GM12878 (cell line): ENCODE measurements around the gene IGSF23. TPM values are rescaled to one million over a fixed set of nuclear protein-coding genes. Genes with fewer than 3 reads are reported as not detected.

Experiments
- ATAC-seq: fragments of 200-7000 bp; cut with Tn5 transposase; 3 replicates; pipeline ENCODE4 v1.9.1; 2020; ENCODE audit warnings: mild to moderate bottlenecking, moderate library complexity
- BruUV-seq: library from RNA; stranded (reverse); fragments of 400-500 nt; replicated peaks from 2 replicates; lab custom pipeline; 2021; lab: Mats Ljungman, UMichigan
- CTCF ChIA-PET: fragments of 300-600 bp; sonication (Branson Sonifier 250); formaldehyde crosslinking; extraction: SDS; loops from one replicate; lab custom pipeline; 2021; ENCODE audit warnings: inconsistent platforms; lab: Yijun Ruan, JAX
- POLR2A ChIA-PET: fragments of 350-600 bp; formaldehyde crosslinking; extraction: SDS; loops from one replicate; lab custom pipeline; 2021; ENCODE audit warnings: inconsistent platforms; lab: Charles Lee
- RAD21 ChIA-PET: fragments of 300-600 bp; sonication (Branson Sonifier 250); formaldehyde crosslinking; loops from one replicate; lab custom pipeline; 2023; ENCODE audit warnings: antibody characterized with exemption; ENCODE audit not compliant: unreplicated experiment; lab: Charles Lee
- SMC1A ChIA-PET: fragments of 300-600 bp; sonication (Branson Sonifier 250); formaldehyde crosslinking; loops from one replicate; lab custom pipeline; 2023; ENCODE audit not compliant: unreplicated experiment, uncharacterized antibody; lab: Charles Lee
- DNase-seq: peaks from one replicate; pipeline ENCODE4 v3.0.0-alpha.2; 2011; ENCODE audit warnings: low read depth, low spot score
- FAIRE-seq: peaks from 3 replicates; lab custom pipeline; 2011; peaks lifted over from hg19 to GRCh38; lab: Jason Lieb, UNC
- H2AFZ ChIP-seq: 2 replicates; pipeline ENCODE4 v1.6.0; 2011; ENCODE audit warnings: low read depth, low read length, control low read depth; ENCODE audit not compliant: control insufficient read depth
- H3K27ac ChIP-seq: 2 replicates; pipeline ENCODE4 v1.5.1; 2011; ENCODE audit warnings: control low read depth; ENCODE audit not compliant: control insufficient read depth, insufficient read depth
- H3K27me3 ChIP-seq, 2 experiments: replicated peaks in 1 of 2; 2 replicates each; pipeline versions ENCODE4 v1.6.0 to v1.6.1; 2011; ENCODE audit warnings: low read length in 1 of 2; ENCODE audit not compliant: control insufficient read depth in 2 of 2, insufficient read depth in 2 of 2
- H3K36me3 ChIP-seq, 2 experiments: 2 replicates each; pipeline ENCODE4 v1.5.1; 2011; ENCODE audit warnings: low read length in 1 of 2; ENCODE audit not compliant: control insufficient read depth in 2 of 2, insufficient read depth in 2 of 2
- H3K4me1 ChIP-seq: 2 replicates; pipeline ENCODE4 v1.6.1; 2011; ENCODE audit warnings: mild to moderate bottlenecking, low read length, moderate library complexity, mixed read lengths; ENCODE audit not compliant: control insufficient read depth, insufficient read depth
- H3K4me2 ChIP-seq: 2 replicates; pipeline ENCODE4 v1.6.0; 2011; ENCODE audit warnings: control low read depth; ENCODE audit not compliant: control insufficient read depth, insufficient read depth
- H3K4me3 ChIP-seq: fragments of 200-600 bp; sonication (generic); 2 replicates; pipeline ENCODE4 v1.5.1; 2016
- H3K79me2 ChIP-seq: 2 replicates; pipeline ENCODE4 v1.6.0; 2011; ENCODE audit warnings: low read length; ENCODE audit not compliant: control insufficient read depth, insufficient read depth
- H3K9ac ChIP-seq: 2 replicates; pipeline ENCODE4 v1.8.0; 2011; ENCODE audit warnings: low read length, control low read depth, mixed read lengths; ENCODE audit not compliant: control insufficient read depth, insufficient read depth
- H3K9me3 ChIP-seq: replicated peaks from 3 replicates; pipeline ENCODE4 v1.5.1; 2011; ENCODE audit warnings: mild to moderate bottlenecking, low read length; ENCODE audit not compliant: control insufficient read depth, insufficient read depth
- H4K20me1 ChIP-seq: 2 replicates; pipeline ENCODE4 v1.6.0; 2011; ENCODE audit not compliant: control insufficient read depth, insufficient read depth
- BCL11A ChIP-seq: IDR thresholded peaks from 2 replicates; pipeline ENCODE4 v1.6.1; 2011; ENCODE audit warnings: low read depth, low read length
- CHD4 ChIP-seq: fragments of 200-600 bp; sonication (generic); IDR thresholded peaks from 2 replicates; pipeline ENCODE4 v1.6.1; 2016; ENCODE audit warnings: mild to moderate bottlenecking
- HDGF ChIP-seq: fragments of 450-650 bp; IDR thresholded peaks from 2 replicates; pipeline ENCODE4 v1.6.1; 2016; ENCODE audit warnings: antibody characterized with exemption
- KLF5 ChIP-seq: fragments of 450-650 bp; IDR thresholded peaks from 2 replicates; pipeline ENCODE4 v1.6.1; 2014; ENCODE audit warnings: mild to moderate bottlenecking; ENCODE audit not compliant: partially characterized antibody
- MEF2A ChIP-seq: IDR thresholded peaks from 2 replicates; pipeline ENCODE4 v1.6.1; 2011; ENCODE audit warnings: low read depth, mild to moderate bottlenecking, low read length, moderate library complexity; ENCODE audit not compliant: insufficient read depth
- NFYA ChIP-seq: IDR thresholded peaks from 2 replicates; pipeline ENCODE4 v1.6.1; 2011; ENCODE audit warnings: low read depth, mild to moderate bottlenecking, low read length, improper control_type of control experiment, borderline replicate concordance
- PAX8 ChIP-seq: fragments of 450-650 bp; IDR thresholded peaks from 2 replicates; pipeline ENCODE4 v1.6.1; 2017; ENCODE audit warnings: mild to moderate bottlenecking, moderate library complexity
- STAT3 ChIP-seq: IDR thresholded peaks from 2 replicates; pipeline ENCODE4 v1.6.1; 2011; ENCODE audit warnings: low read depth, low read length, improper control_type of control experiment
- TCF3 ChIP-seq: IDR thresholded peaks from 2 replicates; pipeline ENCODE4 v1.6.1; 2012; ENCODE audit warnings: low read depth, mild to moderate bottlenecking, low read length, borderline replicate concordance; ENCODE audit not compliant: insufficient read depth
- YY1 ChIP-seq: IDR thresholded peaks from 2 replicates; pipeline ENCODE4 v1.6.1; 2011; ENCODE audit warnings: low read depth, mild to moderate bottlenecking, low read length
- ZNF24 ChIP-seq: fragments of 450-650 bp; IDR thresholded peaks from 2 replicates; pipeline ENCODE4 v1.6.1; 2017; ENCODE audit warnings: antibody characterized with exemption, mild to moderate bottlenecking
- ZNF274 ChIP-seq: IDR thresholded peaks from one replicate; pipeline ENCODE4 v1.8.0; 2011; ENCODE audit not compliant: insufficient read length, insufficient read depth
- WGBS: methylation state at CpG from one replicate; pipeline ENCODE4 v1.1.6; 2016; ENCODE audit warnings: low lambda C conversion rate; ENCODE audit not compliant: insufficient replicate concordance, insufficient coverage; ENCODE audit errors: missing lambda C conversion rate; 5-methylcytosine and 5-hydroxymethylcytosine counted together
- in situ Hi-C: fragments of 300-500 bp; cut with MboI; formaldehyde crosslinking; loops from 9 replicates; pipeline ENCODE4 v1.14.3; 2018; ENCODE audit warnings: mixed read lengths
- intact Hi-C: fragments of 100-400 bp; cut with micrococcal nuclease; formaldehyde crosslinking; loops from one replicate; pipeline ENCODE4 v1.14.2; 2022; ENCODE audit not compliant: unreplicated experiment
- polyA plus RNA-seq, 11 experiments: library from polyadenylated mRNA; depleted of rRNA in 4 of 11; unstranded in 6 of 11; stranded (reverse) in 5 of 11; fragments of >200 nt; fragmentation: Nextera tagmentation in 4 of 11; fragmentation: Illumina TruSeq in 1 of 11; extraction: Ambion mirVana in 4 of 11; extraction: Trizol in 1 of 11; gene quantifications; 1 replicate in 1 of 11; 2 replicates in 10 of 11; pipeline versions ENCODE4 v1.2.1 to v1.2.3, GENCODE V29; 2011 to 2016; ENCODE audit warnings: inconsistent platforms in 2 of 11, missing spikeins in 2 of 11, low read depth in 1 of 11
- total RNA-seq, 4 experiments: library from RNA; depleted of rRNA in 3 of 4; stranded (reverse); fragments of >200 nt in 3 of 4; fragmentation: Illumina TruSeq in 1 of 4; extraction: Trizol in 1 of 4; gene quantifications; 2 replicates each; pipeline versions ENCODE4 v1.2.1 to v1.2.3, GENCODE V29; 2013 to 2021
- TF ChIP-seq, protein P1 (sequence below): fragments of 450-650 bp; IDR thresholded peaks from 2 replicates; pipeline ENCODE4 v1.6.1; 2017; ENCODE audit warnings: mild to moderate bottlenecking
- TF ChIP-seq, protein P2 (sequence below): fragments of 450-650 bp; IDR thresholded peaks from 2 replicates; pipeline ENCODE4 v1.6.1; 2017; ENCODE audit warnings: mild to moderate bottlenecking, moderate library complexity
- TF ChIP-seq, protein P3 (sequence below): fragments of 450-650 bp; IDR thresholded peaks from 2 replicates; pipeline ENCODE4 v1.6.1; 2017; ENCODE audit warnings: low read depth, mild to moderate bottlenecking, moderate library complexity
- TF ChIP-seq, protein P4 (sequence below): fragments of 450-650 bp; IDR thresholded peaks from 2 replicates; pipeline ENCODE4 v1.6.1; 2017; ENCODE audit warnings: antibody characterized with exemption, mild to moderate bottlenecking, moderate library complexity

Gene IGSF23
- total and polyA plus RNA-seq, 10 of the 15 experiments (the other 5 are each of a cell fraction or from before 2014, with no cell fraction given): not detected

DNA sequence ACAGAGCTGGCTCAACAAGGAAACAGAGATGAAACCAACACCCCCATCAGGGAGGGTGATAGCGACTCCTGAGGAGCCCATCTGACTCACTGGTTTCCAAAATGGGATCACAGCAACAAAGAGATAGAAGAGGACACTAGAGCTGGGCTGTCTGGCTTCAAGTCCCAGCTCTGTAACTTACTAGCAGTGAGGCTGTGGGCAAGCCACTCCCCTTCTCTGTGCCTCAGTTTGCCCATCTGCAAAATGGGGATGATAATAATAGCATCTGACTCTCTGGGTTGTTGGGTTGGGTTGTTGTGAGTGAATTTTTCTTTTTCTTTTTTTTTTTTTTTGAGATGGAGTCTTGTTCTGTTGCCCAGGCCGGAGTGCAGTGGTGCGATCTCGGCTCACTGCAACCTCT, 14.3 kb downstream of the IGSF23 start:
- Histone ChIP-seq H3K9me3 (no peaks in the 10 kb centered on the region; the same call in 2 of the 3 replicates), H3K9ac (no peak overlapping the region), H3K36me3 (no peaks in the 10 kb centered on the region), H3K79me2 (no peaks in the 10 kb centered on the region), H3K4me3 (no peak overlapping the region), H3K4me1 (no peaks in the 10 kb centered on the region), H3K4me2 (no peak overlapping the region), H3K27me3 (no peaks in the 10 kb centered on the region), H4K20me1 (no peaks in the 10 kb centered on the region), H2AFZ (no peak overlapping the region), H3K27ac (no peak overlapping the region)
- CTCF ChIA-PET: no interaction called here
- RAD21 ChIA-PET: no interaction called here
- SMC1A ChIA-PET: interaction anchor here (1.0 kb wide), 1 partner anchor 19 kb away, joined by 3 read pairs; no protein-coding TSS in a partner anchor
- POLR2A ChIA-PET: no interaction called here
- FAIRE-seq: no peak
- DNase-seq: no peak
- no peak for ATAC-seq
- WGBS: 51% methylated on average over 4 of the region's 4 CpGs
- intact Hi-C loops: no loop called here
- BruUV-seq: no TSS peak
- in situ Hi-C loops: no loop called here
- TF ChIP-seq, protein P1, sequence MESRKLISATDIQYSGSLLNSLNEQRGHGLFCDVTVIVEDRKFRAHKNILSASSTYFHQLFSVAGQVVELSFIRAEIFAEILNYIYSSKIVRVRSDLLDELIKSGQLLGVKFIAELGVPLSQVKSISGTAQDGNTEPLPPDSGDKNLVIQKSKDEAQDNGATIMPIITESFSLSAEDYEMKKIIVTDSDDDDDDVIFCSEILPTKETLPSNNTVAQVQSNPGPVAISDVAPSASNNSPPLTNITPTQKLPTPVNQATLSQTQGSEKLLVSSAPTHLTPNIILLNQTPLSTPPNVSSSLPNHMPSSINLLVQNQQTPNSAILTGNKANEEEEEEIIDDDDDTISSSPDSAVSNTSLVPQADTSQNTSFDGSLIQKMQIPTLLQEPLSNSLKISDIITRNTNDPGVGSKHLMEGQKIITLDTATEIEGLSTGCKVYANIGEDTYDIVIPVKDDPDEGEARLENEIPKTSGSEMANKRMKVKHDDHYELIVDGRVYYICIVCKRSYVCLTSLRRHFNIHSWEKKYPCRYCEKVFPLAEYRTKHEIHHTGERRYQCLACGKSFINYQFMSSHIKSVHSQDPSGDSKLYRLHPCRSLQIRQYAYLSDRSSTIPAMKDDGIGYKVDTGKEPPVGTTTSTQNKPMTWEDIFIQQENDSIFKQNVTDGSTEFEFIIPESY: no peak
- TF ChIP-seq CHD4: no peak
- no peak for TF ChIP-seq STAT3
- no peak for TF ChIP-seq NFYA
- TF ChIP-seq TCF3: no peak
- no peak for TF ChIP-seq KLF5
- no peak for TF ChIP-seq YY1
- no peak for TF ChIP-seq HDGF
- TF ChIP-seq MEF2A: no peak
- TF ChIP-seq, protein P2, sequence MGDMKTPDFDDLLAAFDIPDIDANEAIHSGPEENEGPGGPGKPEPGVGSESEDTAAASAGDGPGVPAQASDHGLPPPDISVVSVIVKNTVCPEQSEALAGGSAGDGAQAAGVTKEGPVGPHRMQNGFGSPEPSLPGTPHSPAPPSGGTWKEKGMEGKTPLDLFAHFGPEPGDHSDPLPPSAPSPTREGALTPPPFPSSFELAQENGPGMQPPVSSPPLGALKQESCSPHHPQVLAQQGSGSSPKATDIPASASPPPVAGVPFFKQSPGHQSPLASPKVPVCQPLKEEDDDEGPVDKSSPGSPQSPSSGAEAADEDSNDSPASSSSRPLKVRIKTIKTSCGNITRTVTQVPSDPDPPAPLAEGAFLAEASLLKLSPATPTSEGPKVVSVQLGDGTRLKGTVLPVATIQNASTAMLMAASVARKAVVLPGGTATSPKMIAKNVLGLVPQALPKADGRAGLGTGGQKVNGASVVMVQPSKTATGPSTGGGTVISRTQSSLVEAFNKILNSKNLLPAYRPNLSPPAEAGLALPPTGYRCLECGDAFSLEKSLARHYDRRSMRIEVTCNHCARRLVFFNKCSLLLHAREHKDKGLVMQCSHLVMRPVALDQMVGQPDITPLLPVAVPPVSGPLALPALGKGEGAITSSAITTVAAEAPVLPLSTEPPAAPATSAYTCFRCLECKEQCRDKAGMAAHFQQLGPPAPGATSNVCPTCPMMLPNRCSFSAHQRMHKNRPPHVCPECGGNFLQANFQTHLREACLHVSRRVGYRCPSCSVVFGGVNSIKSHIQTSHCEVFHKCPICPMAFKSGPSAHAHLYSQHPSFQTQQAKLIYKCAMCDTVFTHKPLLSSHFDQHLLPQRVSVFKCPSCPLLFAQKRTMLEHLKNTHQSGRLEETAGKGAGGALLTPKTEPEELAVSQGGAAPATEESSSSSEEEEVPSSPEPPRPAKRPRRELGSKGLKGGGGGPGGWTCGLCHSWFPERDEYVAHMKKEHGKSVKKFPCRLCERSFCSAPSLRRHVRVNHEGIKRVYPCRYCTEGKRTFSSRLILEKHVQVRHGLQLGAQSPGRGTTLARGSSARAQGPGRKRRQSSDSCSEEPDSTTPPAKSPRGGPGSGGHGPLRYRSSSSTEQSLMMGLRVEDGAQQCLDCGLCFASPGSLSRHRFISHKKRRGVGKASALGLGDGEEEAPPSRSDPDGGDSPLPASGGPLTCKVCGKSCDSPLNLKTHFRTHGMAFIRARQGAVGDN: no peak
- TF ChIP-seq, protein P3, sequence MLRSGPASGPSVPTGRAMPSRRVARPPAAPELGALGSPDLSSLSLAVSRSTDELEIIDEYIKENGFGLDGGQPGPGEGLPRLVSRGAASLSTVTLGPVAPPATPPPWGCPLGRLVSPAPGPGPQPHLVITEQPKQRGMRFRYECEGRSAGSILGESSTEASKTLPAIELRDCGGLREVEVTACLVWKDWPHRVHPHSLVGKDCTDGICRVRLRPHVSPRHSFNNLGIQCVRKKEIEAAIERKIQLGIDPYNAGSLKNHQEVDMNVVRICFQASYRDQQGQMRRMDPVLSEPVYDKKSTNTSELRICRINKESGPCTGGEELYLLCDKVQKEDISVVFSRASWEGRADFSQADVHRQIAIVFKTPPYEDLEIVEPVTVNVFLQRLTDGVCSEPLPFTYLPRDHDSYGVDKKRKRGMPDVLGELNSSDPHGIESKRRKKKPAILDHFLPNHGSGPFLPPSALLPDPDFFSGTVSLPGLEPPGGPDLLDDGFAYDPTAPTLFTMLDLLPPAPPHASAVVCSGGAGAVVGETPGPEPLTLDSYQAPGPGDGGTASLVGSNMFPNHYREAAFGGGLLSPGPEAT: no peak
- no peak for TF ChIP-seq BCL11A
- no peak for TF ChIP-seq ZNF24
- no peak for TF ChIP-seq PAX8
- TF ChIP-seq, protein P4, sequence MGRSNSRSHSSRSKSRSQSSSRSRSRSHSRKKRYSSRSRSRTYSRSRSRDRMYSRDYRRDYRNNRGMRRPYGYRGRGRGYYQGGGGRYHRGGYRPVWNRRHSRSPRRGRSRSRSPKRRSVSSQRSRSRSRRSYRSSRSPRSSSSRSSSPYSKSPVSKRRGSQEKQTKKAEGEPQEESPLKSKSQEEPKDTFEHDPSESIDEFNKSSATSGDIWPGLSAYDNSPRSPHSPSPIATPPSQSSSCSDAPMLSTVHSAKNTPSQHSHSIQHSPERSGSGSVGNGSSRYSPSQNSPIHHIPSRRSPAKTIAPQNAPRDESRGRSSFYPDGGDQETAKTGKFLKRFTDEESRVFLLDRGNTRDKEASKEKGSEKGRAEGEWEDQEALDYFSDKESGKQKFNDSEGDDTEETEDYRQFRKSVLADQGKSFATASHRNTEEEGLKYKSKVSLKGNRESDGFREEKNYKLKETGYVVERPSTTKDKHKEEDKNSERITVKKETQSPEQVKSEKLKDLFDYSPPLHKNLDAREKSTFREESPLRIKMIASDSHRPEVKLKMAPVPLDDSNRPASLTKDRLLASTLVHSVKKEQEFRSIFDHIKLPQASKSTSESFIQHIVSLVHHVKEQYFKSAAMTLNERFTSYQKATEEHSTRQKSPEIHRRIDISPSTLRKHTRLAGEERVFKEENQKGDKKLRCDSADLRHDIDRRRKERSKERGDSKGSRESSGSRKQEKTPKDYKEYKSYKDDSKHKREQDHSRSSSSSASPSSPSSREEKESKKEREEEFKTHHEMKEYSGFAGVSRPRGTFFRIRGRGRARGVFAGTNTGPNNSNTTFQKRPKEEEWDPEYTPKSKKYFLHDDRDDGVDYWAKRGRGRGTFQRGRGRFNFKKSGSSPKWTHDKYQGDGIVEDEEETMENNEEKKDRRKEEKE: no peak
- no peak for TF ChIP-seq ZNF274
